Fibroblast of mammary gland (primary cell): ENCODE measurements around the gene NPY1R.

Experiments used
- DNase-seq: peaks from one replicate; pipeline ENCODE4 v3.0.0-alpha.2; 2010; ENCODE audit warnings: low read depth
- H3K4me3 ChIP-seq: 2 replicates; pipeline ENCODE4 v1.5.1; 2011; ENCODE audit warnings: low read depth, mild to moderate bottlenecking, low read length, moderate library complexity; ENCODE audit not compliant: control insufficient read depth
- TF ChIP-seq, protein P1 (sequence below): conservative IDR thresholded peaks from 2 replicates; pipeline ENCODE4 v1.5.1; 2011; ENCODE audit warnings: low read depth, low read length, inconsistent platforms; ENCODE audit not compliant: control insufficient read depth, insufficient read depth

Gene NPY1R

DNA sequence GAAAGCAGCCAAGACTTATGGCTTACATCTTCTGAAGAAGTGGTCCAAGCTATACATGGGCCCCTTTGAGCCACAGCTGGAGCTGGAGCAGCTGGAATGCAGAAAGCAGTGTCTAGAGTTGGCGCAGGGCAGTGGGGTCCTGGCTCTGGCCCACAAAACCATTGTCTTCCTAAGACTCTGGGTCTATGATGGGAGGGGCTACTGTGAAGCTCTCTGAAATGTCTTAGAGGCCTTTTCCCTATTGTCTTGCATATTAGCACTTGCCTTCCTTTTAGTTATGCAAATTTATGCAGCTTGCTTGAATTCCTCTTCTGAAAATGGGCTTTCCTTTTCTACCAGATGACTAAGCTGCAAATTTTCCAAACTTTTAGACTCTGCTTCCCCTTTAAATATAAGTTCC, 15.3 kb downstream of the NPY1R start:
- H3K4me3 ChIP-seq: no peak overlapping the region
- DNase-seq: no peak
- TF ChIP-seq, protein P1, sequence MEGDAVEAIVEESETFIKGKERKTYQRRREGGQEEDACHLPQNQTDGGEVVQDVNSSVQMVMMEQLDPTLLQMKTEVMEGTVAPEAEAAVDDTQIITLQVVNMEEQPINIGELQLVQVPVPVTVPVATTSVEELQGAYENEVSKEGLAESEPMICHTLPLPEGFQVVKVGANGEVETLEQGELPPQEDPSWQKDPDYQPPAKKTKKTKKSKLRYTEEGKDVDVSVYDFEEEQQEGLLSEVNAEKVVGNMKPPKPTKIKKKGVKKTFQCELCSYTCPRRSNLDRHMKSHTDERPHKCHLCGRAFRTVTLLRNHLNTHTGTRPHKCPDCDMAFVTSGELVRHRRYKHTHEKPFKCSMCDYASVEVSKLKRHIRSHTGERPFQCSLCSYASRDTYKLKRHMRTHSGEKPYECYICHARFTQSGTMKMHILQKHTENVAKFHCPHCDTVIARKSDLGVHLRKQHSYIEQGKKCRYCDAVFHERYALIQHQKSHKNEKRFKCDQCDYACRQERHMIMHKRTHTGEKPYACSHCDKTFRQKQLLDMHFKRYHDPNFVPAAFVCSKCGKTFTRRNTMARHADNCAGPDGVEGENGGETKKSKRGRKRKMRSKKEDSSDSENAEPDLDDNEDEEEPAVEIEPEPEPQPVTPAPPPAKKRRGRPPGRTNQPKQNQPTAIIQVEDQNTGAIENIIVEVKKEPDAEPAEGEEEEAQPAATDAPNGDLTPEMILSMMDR: no peak

DNA sequence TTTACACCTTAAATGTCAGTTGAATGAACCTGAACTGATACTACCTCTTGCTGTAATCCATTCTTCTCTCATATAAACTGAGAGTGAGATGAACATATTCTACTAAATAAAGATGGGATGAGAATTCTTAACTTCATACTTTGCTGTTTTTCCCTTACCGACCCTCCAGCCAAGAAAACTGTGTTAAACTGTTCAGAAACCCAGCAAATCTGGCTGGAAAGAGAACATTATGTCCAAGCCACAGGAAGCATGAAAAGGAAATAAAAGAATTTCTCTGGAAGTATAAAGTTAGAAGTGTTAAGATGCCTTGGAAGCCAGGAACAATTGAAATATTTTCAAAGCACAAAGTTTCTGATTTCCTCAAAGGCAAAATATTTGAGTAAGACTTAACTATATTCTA, 22.9 kb downstream of the NPY1R start:
- no peak overlapping the region for H3K4me3 ChIP-seq
- no peak for DNase-seq
- TF ChIP-seq, protein P1: no peak

DNA sequence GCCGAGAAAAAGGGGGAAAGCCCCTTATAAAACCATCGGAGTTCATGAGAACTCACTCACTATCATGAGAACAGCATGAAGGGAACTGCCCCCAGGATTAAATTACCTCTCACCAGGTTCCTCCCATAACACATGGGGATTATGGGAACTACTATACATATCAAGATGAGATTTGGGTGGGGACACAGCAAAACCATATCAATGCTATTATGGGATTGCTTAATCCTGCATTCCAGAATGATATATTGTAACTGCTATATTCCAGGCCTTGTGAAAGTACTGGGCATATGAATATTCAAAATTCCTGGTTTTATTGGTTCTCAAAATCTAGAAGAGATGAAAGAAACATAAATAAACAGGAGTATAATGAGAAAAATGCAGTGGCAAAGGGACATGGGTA, 29.3 kb downstream of the NPY1R start:
- TF ChIP-seq, protein P1: no peak
- DNase-seq: no peak
- no peak overlapping the region for H3K4me3 ChIP-seq

DNA sequence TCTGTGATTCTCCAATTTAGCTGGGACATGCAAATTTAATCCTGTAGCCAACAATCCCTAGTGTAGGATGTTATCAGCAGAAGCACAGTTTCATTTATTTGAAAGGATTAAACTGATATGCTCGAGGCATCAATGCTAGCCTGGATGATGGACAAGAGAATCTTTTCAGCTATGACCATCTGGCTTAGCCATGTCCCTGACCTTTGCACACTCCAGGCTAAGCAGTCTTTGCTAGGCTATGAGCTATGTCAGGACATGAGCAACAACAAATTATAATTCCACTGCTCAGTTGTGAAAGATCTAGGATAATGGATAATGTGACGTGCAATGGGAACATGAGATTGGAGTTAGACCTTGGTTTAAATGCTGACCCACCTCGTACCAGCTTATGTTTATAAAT, 32.0 kb downstream of the NPY1R start:
- no peak overlapping the region for H3K4me3 ChIP-seq
- DNase-seq: no peak
- TF ChIP-seq, protein P1: no peak

DNA sequence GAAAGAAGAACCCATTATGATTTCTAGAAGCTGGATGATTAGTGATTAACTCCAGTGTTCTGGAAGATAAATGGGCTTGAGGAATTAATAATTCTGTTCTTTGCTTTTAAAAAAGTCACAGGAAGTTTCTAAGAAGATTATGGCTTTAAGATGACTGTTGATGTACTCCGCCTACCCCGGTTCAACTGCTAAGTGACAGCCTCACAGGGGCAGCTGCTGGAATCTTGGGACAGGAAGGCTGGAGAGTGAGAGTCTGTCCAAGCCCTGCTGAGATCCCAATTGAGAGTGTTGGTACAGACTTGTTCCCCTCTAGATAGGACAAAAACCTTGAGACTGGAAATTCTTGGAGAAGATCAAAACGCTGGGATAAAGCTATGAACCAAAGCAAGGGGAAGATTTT, 37.3 kb downstream of the NPY1R start:
- no peak for DNase-seq
- TF ChIP-seq, protein P1: no peak
- H3K4me3 ChIP-seq: no peak overlapping the region

DNA sequence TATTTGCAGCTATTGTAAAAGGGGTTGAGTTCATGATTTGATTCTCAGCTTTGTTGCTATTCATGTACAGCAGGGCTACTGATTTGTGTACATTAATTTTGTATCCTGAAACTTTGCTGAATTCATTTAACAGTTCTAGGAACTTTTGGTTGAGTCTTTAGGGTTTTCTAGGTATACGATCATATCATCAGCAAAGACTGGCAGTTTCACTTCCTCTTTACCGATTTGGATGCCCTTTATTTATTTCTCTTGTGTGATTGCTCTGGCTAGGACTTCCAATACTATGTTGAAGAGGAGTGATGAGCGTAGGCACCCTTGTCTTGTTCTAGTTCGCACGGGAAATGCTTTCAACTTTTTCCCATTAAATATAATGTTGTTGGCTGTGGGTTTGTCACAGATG, 48.1 kb downstream of the NPY1R start:
- H3K4me3 ChIP-seq: no peak overlapping the region
- TF ChIP-seq, protein P1: no peak
- DNase-seq: no peak
